OCI-M1 (cell line): Measurements from ENCODE around the gene OR5H14.
"Not testable (repeated sequence)": the region's sequence is repeated elsewhere in the genome, so short reads cannot be mapped to it uniquely, and the experiment has no call there.

ENCODE experiments used
- DNase-seq: peaks from one replicate; lab custom pipeline; 2025; lab: John Stamatoyannopoulos, UW

Gene OR5H14

DNA sequence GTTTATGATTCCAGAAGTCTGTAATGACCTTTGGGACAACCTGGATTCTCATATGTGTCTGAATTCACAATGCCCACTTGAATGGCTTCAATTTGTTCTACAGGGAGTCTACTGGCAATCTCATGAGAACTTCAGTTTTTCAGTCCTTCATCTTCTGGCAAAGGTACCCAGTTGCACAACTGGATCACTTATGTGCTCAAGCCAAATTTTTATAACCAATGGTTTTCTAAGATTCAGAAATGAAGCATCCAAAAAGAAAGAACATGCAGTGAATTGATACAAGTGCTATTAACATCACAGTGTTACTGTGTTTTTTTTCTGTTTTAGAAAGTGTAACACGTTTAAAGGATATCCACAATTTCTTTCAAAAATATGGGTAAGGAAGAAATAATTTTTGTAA lies at the start of gene OR5H14:
Gene OR5H14, plus strand, starts transcription at position 301 of the 400 bp plus-strand sequence. CDS start 1,907 bp downstream, outside the sequence.
- DNase-seq: no peak

DNA sequence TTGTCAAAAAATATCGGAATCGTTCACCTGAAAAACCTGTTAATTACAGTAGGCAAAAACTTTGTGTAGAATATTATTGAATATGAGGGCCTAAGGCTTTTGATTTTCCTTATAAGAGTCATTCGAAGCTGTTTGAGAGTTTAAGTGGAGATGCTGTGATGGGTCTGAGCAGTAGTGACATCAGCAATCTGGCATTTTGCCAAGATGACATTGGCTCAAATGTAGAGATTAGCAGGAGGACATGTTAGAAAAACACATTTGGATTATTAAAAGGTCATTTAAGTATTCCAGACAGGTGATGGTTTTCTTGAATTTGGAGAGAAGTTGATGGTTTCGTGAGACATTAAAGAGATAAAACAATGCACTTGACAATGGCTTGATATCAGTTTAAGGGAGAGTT lies 47.4 kb upstream of the OR5H14 start:
- DNase-seq: no peak

DNA sequence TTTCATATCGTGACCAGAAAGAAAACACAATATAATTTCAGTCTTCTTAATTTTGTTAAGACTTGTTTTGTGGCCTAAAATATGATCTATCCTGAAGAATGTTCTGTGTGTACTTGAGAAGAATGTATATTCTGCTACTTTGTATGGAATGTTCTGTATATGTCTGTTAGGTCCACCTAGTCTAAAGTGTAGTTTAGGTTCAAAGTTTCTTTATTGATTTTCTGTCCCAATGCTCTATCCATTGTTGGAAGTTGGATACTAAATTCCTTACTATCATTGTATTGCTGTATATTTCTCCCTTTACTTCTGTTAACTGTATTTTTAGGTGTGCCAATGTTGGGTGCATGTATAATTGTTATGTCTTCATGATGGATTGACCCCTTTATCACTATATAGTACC lies 39.1 kb upstream of the OR5H14 start:
- DNase-seq: no peak

- DNase-seq: no peak
Measured at GRCh38 chr3:98109807-98110549, 37.3 kb upstream of the OR5H14 start.

GRCh38 chr3:98110550-98110908 lies 36.8 kb upstream of the OR5H14 start:
- DNase-seq: no peak

GRCh38 chr3:98114264-98114663 lies 33.0 kb upstream of the OR5H14 start:
- no peak for DNase-seq

- DNase-seq: no peak
Measured at GRCh38 chr3:98115717-98116116, 31.6 kb upstream of the OR5H14 start.

DNA sequence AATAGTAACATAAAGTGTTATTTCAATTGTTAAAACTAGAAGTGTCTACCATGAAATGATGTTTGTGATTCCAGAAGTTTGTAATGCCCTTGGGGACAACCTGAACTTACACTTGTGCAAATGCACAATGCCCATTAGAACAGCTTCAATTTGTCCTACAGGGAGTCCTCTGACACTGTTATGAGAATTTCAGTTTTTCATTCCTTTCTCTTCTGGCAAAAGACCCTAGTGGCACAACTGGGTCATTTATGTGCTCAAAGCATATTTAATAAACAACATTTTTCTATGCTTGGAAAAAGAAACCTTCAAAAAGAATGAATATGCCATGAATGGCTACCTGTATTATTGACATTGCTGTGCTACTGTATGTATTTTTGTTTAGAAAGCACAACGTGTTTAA lies 16.9 kb upstream of the OR5H14 start, which contains the start of gene OR5H1:
Gene OR5H1, plus strand, starts transcription at position 301 of the 400 bp plus-strand sequence. CDS start 1,977 bp downstream, outside the sequence.
- no peak for DNase-seq

DNA sequence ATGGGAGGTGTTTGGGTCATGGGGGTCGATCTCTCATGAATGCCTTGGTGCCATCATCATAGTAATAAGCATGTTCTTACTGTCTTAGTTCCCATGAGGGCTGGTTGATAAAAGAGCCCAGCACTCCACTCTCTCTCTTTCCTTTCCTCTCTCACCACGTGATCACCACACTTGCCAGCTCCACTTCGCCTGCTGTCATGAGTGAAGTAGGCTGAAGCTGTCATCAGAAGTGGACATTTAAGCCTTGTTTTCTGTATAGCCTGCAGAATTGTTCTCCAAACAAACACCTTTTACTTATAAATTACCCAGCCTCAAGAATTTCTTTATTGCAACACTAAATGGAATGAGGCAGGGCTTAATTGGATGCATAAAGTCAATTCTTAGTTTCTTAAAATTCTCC lies 10.6 kb upstream of the OR5H14 start:
- DNase-seq: no peak

- peak; percentile 83 for DNase-seq
Measured at GRCh38 chr3:98137826-98138557, 9.3 kb upstream of the OR5H14 start.

GRCh38 chr3:98140531-98140930 lies 6.7 kb upstream of the OR5H14 start:
- DNase-seq: no peak

GRCh38 chr3:98148751-98149150 lies 1.5 kb downstream of the OR5H14 start:
- DNase-seq: no peak

DNA sequence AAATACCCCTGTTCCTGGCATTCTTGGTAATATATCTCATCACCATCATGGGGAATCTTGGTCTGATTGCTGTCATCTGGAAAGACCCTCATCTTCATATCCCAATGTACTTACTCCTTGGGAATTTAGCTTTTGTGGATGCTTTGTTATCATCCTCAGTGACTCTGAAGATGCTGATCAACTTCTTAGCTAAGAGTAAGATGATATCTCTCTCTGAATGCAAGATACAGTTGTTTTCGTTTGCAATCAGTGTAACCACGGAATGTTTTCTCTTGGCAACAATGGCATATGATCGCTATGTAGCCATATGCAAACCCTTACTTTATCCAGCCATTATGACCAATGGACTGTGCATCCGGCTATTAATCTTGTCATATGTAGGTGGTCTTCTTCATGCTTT lies 2.2 kb downstream of the OR5H14 start:
- not testable (repeated sequence) for DNase-seq

DNA sequence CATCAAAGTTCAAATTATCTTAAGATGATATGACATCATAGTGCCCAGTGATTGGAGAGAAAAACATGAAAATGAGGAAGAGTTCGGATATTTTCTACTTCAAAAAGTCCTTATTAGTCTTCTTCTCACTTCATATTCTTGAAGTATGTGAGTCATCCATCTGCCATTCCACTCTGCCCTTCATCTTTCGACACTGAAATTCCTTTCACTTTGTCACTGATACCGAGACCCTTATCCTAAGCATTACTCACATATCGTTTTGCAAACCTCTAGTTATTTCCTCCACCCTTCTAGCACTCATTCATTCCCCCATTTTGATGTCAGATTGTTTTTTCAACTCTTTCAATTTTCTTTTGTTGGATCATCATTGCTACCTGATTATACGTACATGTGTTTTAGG lies 4.0 kb downstream of the OR5H14 start:
- DNase-seq: no peak

- no peak for DNase-seq
Measured at GRCh38 chr3:98166396-98166795, 19.1 kb downstream of the OR5H14 start, which contains the start of gene OR5H15. Gene OR5H15, plus strand, starts transcription at chr3:98166696. Its CDS starts 2,004 bp downstream, at chr3:98168700.

DNA sequence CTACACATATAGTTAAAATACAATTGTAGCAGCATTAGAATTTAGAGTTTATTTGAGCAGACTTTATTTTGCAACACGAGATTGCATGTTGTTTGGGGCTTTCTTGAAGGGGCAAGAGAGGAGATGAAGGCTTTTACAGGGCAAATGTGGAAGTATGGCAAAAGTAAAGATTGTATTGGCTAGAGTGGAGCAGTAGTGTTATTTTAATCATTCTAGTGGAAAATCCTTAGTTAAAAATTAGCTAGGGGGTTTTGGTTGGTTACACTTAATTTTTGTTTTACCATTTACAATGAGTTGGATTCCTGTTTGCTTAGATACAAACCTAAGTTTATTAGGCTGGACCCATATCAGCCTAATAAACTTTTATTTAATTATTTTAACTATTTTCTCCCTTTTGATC lies 23.8 kb downstream of the OR5H14 start:
- no peak for DNase-seq

- DNase-seq: no peak
Measured at GRCh38 chr3:98172621-98173020, 25.3 kb downstream of the OR5H14 start.

GRCh38 chr3:98180319-98180890 lies 33.1 kb downstream of the OR5H14 start:
- no peak for DNase-seq

GRCh38 chr3:98182196-98182595 lies 34.9 kb downstream of the OR5H14 start:
- DNase-seq: no peak

GRCh38 chr3:98185180-98185579 lies 37.9 kb downstream of the OR5H14 start:
- DNase-seq: peak; percentile 65

DNA sequence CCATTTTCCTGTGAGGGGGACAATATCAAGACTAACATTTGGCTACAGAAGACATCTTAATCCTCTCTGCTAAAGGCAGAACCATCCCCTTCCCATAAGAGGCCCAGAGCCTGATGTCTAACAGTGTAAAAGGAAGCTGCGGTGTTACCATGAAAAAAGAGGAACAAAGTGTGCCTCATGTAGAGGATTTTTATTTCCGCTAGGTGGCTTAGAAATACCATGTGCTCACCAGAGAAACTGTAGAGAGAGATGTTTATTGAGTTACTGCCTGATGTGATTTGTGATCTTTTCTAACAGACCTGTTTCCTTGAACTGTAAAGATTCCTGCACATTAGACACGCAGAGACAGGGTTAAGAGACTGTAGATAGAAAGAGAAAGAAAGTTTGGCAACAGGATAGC lies 41.3 kb downstream of the OR5H14 start:
- DNase-seq: peak; percentile 86

DNA sequence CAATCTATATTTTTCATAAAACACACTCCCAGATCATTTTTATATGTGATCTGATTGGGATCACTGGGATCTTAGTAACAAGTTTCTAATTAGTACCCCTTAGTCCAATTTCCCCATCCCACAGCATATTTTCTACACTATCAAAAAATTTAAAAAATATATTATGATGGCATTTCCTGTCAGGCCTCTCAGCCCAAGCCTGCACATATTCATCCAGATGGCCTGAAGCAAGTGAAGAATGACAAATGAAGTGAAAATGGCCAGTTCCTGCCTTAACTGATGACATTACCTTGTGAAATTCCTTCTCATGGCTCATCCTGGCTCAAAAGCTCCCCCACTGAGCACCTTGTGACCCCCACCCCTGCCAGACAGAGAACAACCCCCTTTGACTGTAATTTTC lies 43.6 kb downstream of the OR5H14 start:
- DNase-seq: not testable (repeated sequence)

GRCh38 chr3:98196293-98196692 lies 49.0 kb downstream of the OR5H14 start:
- not testable (repeated sequence) for DNase-seq
